HG02870 (cell line): ENCODE measurements around the gene PAPSS1.
A peak's percentile ranks its signal among the peaks of the same experiment; 100 is the strongest.

Source experiments
- ATAC-seq: cut with Tn5 transposase; IDR thresholded peaks from one replicate; pipeline ENCODE4 v1.9.1; 2021; ENCODE audit warnings: mild to moderate bottlenecking, moderate library complexity; ENCODE audit not compliant: unreplicated experiment

Gene PAPSS1

GRCh38 chr4:107630185-107630705 is 89.8 kb downstream of the PAPSS1 start:
- no peak for ATAC-seq

GRCh38 chr4:107629318-107629717 is 90.7 kb downstream of the PAPSS1 start:
- ATAC-seq = no peak

- no peak for ATAC-seq
Measured at GRCh38 chr4:107625391-107625902, 94.6 kb downstream of the PAPSS1 start.

- ATAC-seq = no peak
Measured at GRCh38 chr4:107624024-107624423, 96.0 kb downstream of the PAPSS1 start.

GRCh38 chr4:107622006-107622405 is 98.0 kb downstream of the PAPSS1 start:
- ATAC-seq = no peak

- no peak for ATAC-seq
Measured at GRCh38 chr4:107619731-107620130, 100.3 kb downstream of the PAPSS1 start.

- no peak for ATAC-seq
Measured at GRCh38 chr4:107619066-107619465, 101.0 kb downstream of the PAPSS1 start.

GRCh38 chr4:107618656-107619055 is 101.4 kb downstream of the PAPSS1 start:
- no peak for ATAC-seq

GRCh38 chr4:107616838-107617389 is 103.1 kb downstream of the PAPSS1 start:
- no peak for ATAC-seq

- no peak for ATAC-seq
Measured at GRCh38 chr4:107615809-107616208, 104.2 kb downstream of the PAPSS1 start.

GRCh38 chr4:107603430-107603829 is 116.6 kb downstream of the PAPSS1 start:
- no peak for ATAC-seq

- no peak for ATAC-seq
Measured at GRCh38 chr4:107600983-107601382, 119.1 kb downstream of the PAPSS1 start.

- no peak for ATAC-seq
Measured at GRCh38 chr4:107600436-107600835, 119.6 kb downstream of the PAPSS1 start.

- ATAC-seq = no peak
Measured at GRCh38 chr4:107599841-107600240, 120.2 kb downstream of the PAPSS1 start.

GRCh38 chr4:107593230-107593629 is 126.8 kb downstream of the PAPSS1 start:
- no peak for ATAC-seq

- ATAC-seq = peak; percentile 70
Measured at GRCh38 chr4:107592519-107592918, 127.5 kb downstream of the PAPSS1 start.

- ATAC-seq = no peak
Measured at GRCh38 chr4:107589269-107589668, 130.8 kb downstream of the PAPSS1 start.

GRCh38 chr4:107586371-107586770 is 133.7 kb downstream of the PAPSS1 start:
- no peak for ATAC-seq

GRCh38 chr4:107579099-107579498 is 140.9 kb downstream of the PAPSS1 start:
- ATAC-seq = no peak

- ATAC-seq = no peak
Measured at GRCh38 chr4:107578321-107578720, 141.7 kb downstream of the PAPSS1 start.

GRCh38 chr4:107577743-107578142 is 142.3 kb downstream of the PAPSS1 start:
- ATAC-seq = no peak

GRCh38 chr4:107575243-107575642 is 144.8 kb downstream of the PAPSS1 start:
- ATAC-seq = no peak

- ATAC-seq = no peak
Measured at GRCh38 chr4:107572281-107572680, 147.8 kb downstream of the PAPSS1 start.
